ENCODE results near the gene DBT. TPM values are rescaled to one million over a fixed set of nuclear protein-coding genes. Genes with fewer than 3 reads are reported as not detected.

The DBT gene
- total RNA-seq, 2 experiments from 2014 or later = 3.3 to 11.4 TPM

DNA sequence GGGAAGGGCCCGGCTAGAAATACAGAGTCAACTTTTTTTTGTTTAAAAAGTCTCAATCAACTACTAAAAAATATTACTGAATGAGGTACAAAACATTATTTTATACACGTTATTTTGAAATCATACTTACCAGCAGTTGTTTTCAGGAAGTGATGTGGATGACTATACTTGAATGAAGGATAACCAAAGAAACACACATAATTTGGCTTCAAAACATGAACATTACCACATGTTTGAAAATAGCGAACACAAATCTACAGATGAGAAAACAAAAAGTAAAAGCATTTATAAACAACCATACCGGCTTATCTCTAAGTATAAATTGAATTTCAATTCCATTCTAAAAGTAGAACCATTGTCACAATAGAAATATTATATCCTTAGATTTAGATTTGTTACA is 9.0 kb downstream of the DBT start:
- intact Hi-C loops (cut with micrococcal nuclease; ENCODE audit: unreplicated experiment) = no loop called here
- H3K9me3 ChIP-seq (ENCODE audit: low read length) = no peaks in the 10 kb centered on the region
- H3K27ac ChIP-seq (ENCODE audit: low read depth, low read length, poor library complexity, severe bottlenecking) = no peak overlapping the region
- H3K4me2 ChIP-seq (ENCODE audit: low read length) = no peak overlapping the region
- no TSS peak for BruUV-seq (replicated peaks)
- no peak for TF ChIP-seq EZH2phosphoT487 (IDR thresholded peaks at IDR 0.05; ENCODE audit: borderline replicate concordance, low read depth, low read length)
- TF ChIP-seq, protein P1, sequence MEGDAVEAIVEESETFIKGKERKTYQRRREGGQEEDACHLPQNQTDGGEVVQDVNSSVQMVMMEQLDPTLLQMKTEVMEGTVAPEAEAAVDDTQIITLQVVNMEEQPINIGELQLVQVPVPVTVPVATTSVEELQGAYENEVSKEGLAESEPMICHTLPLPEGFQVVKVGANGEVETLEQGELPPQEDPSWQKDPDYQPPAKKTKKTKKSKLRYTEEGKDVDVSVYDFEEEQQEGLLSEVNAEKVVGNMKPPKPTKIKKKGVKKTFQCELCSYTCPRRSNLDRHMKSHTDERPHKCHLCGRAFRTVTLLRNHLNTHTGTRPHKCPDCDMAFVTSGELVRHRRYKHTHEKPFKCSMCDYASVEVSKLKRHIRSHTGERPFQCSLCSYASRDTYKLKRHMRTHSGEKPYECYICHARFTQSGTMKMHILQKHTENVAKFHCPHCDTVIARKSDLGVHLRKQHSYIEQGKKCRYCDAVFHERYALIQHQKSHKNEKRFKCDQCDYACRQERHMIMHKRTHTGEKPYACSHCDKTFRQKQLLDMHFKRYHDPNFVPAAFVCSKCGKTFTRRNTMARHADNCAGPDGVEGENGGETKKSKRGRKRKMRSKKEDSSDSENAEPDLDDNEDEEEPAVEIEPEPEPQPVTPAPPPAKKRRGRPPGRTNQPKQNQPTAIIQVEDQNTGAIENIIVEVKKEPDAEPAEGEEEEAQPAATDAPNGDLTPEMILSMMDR (conservative IDR thresholded peaks at IDR 0.05; ENCODE audit: low read length) = no peak
- H3K4me1 ChIP-seq (ENCODE audit: insufficient read depth, low read length, poor library complexity, severe bottlenecking) = no peaks in the 10 kb centered on the region
- ChIA-PET CTCF (ENCODE audit: unreplicated experiment) (no interaction called here), POLR2A (interaction anchor here (0.5 kb wide), 1 partner anchor 147 kb away, joined by 3 read pairs; no protein-coding TSS in a partner anchor)
- no peak overlapping the region for H3K4me3 ChIP-seq (ENCODE audit: low read depth, low read length, poor library complexity, severe bottlenecking)
- H2AFZ ChIP-seq (ENCODE audit: low read length) = no peak overlapping the region
- no peaks in the 10 kb centered on the region for H3K9me2 ChIP-seq (ENCODE audit: insufficient read depth, low read length)
- no peaks in the 10 kb centered on the region for H4K20me1 ChIP-seq (ENCODE audit: insufficient read depth, low read length)
- no peak for DNase-seq (ENCODE audit: low spot score)
- peaks cover 33% of the 10 kb centered on the region for H3K36me3 ChIP-seq (ENCODE audit: insufficient read depth, low read length)
- H3K79me2 ChIP-seq (ENCODE audit: insufficient read depth, low read depth, low read length) = peaks cover 17% of the 10 kb centered on the region; the same call in 1 of the 2 replicates

DNA sequence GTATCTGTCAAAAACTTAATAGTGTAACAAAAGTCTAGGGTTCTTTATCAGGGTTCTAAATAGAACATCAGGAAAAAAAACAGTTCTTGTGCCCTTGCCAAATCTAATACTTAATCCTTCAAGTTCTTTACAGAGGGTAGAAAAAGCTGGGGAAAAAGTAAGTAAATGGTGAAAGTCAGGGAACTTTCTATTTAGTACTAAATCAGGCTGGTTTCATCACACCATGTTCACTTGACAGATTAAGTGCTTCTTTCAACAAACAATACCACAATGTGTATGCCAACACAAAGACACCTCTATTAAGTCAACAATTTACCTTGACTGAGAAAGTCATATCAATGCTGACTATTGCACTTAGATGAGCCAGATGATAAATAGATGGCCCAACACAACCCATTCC is 9.7 kb downstream of the DBT start:
- no TSS peak for BruUV-seq (replicated peaks)
- TF ChIP-seq, protein P1 (conservative IDR thresholded peaks at IDR 0.05; ENCODE audit: low read length) = no peak
- no peak for TF ChIP-seq EZH2phosphoT487 (IDR thresholded peaks at IDR 0.05; ENCODE audit: borderline replicate concordance, low read depth, low read length)
- no peak overlapping the region for H3K4me3 ChIP-seq (ENCODE audit: low read depth, low read length, poor library complexity, severe bottlenecking)
- ChIA-PET CTCF (ENCODE audit: unreplicated experiment) (no interaction called here), POLR2A (interaction anchor here (0.6 to 2.2 kb wide), 4 partner anchors 10 to 117 kb away, joined by 3 to 8 read pairs (median 4); partner anchors contain the start of gene DBT)
- H3K79me2 ChIP-seq (ENCODE audit: insufficient read depth, low read depth, low read length) = peaks cover 17% of the 10 kb centered on the region; the same call in 1 of the 2 replicates
- no peak for DNase-seq (ENCODE audit: low spot score)
- no peak overlapping the region for H3K4me2 ChIP-seq (ENCODE audit: low read length)
- no peaks in the 10 kb centered on the region for H4K20me1 ChIP-seq (ENCODE audit: insufficient read depth, low read length)
- H3K9me3 ChIP-seq (ENCODE audit: low read length) = no peaks in the 10 kb centered on the region
- intact Hi-C loops (cut with micrococcal nuclease; ENCODE audit: unreplicated experiment) = no loop called here
- no peak overlapping the region for H3K27ac ChIP-seq (ENCODE audit: low read depth, low read length, poor library complexity, severe bottlenecking)
- peaks cover 34% of the 10 kb centered on the region for H3K36me3 ChIP-seq (ENCODE audit: insufficient read depth, low read length)
- no peaks in the 10 kb centered on the region for H3K4me1 ChIP-seq (ENCODE audit: insufficient read depth, low read length, poor library complexity, severe bottlenecking)
- H2AFZ ChIP-seq (ENCODE audit: low read length) = no peak overlapping the region
- H3K9me2 ChIP-seq (ENCODE audit: insufficient read depth, low read length) = no peaks in the 10 kb centered on the region

DNA sequence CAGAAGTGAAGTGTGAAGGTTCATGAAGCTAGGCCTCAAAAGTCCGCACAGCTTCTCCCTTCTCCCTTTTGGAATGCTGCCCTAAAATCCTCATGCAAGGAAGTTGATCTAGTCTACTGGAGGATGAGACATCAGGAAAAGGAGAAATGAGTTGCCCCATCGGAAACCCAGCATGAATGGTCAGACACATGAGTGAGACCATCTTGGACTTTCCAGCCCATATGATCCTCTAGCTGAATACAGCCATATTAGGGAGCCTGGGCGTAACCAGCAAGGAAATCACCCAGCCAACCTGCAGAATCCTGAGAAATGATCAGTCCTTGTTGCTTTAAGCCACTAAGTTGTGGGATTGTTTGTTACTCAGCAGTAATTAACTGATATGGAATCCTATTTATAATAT is 12.5 kb downstream of the DBT start:
- Histone ChIP-seq H3K9me3 (ENCODE audit: low read length) (no peaks in the 10 kb centered on the region), H3K4me3 (ENCODE audit: low read depth, low read length, poor library complexity, severe bottlenecking) (no peak overlapping the region), H3K9me2 (ENCODE audit: insufficient read depth, low read length) (no peaks in the 10 kb centered on the region), H2AFZ (ENCODE audit: low read length) (no peak overlapping the region), H3K4me2 (ENCODE audit: low read length) (no peak overlapping the region), H4K20me1 (ENCODE audit: insufficient read depth, low read length) (no peaks in the 10 kb centered on the region), H3K79me2 (ENCODE audit: insufficient read depth, low read depth, low read length) (peaks cover 3% of the 10 kb centered on the region; the same call in 1 of the 2 replicates), H3K27ac (ENCODE audit: low read depth, low read length, poor library complexity, severe bottlenecking) (no peak overlapping the region), H3K36me3 (ENCODE audit: insufficient read depth, low read length) (peaks cover 58% of the 10 kb centered on the region), H3K4me1 (ENCODE audit: insufficient read depth, low read length, poor library complexity, severe bottlenecking) (no peaks in the 10 kb centered on the region)
- TF ChIP-seq EZH2phosphoT487 (IDR thresholded peaks at IDR 0.05; ENCODE audit: borderline replicate concordance, low read depth, low read length) = no peak
- TF ChIP-seq, protein P1 (conservative IDR thresholded peaks at IDR 0.05; ENCODE audit: low read length) = no peak
- POLR2A ChIA-PET = interaction anchor here (0.6 kb wide), 1 partner anchor 430 kb away, joined by 3 read pairs; no protein-coding TSS in a partner anchor
- intact Hi-C loops (cut with micrococcal nuclease; ENCODE audit: unreplicated experiment) = no loop called here
- CTCF ChIA-PET (ENCODE audit: unreplicated experiment) = interaction anchor here (0.5 kb wide), 1 partner anchor 114 kb away, joined by 4 read pairs; no protein-coding TSS in a partner anchor
- no TSS peak for BruUV-seq (replicated peaks)
- no peak for DNase-seq (ENCODE audit: low spot score)

All from OCI-LY7 (cell line).